HL-60 (cell line): ENCODE measurements around the gene ALDOC.

ENCODE experiments used
- CTCF ChIP-seq: IDR thresholded peaks from one replicate; pipeline ENCODE4 v1.5.1; 2011; ENCODE audit warnings: low read length, control low read depth, inconsistent platforms; ENCODE audit not compliant: insufficient read depth
- POLR2AphosphoS5 ChIP-seq: IDR thresholded peaks from 2 replicates; pipeline ENCODE4 v1.6.1; 2012; ENCODE audit warnings: low read depth

DNA sequence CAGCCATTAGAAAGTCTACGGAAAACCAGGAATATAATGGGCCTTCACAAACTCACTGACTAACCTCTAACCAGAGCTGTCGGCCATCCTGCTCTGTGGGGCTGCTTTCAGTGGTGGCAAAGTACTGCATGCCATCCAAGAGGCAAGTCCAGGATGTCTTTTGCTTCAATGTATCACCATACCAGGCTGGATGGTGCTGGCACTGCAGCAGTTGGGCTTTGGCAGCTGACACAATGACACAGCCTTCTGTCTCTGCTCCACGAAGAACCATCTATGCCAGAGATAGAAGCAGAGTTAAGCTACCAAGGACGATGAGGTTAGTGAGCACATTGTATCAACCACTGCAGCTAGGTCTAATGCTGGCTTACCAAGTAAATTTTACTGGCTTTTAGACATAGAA lies 47.0 kb upstream of the ALDOC start:
- TF ChIP-seq POLR2AphosphoS5 = no peak
- TF ChIP-seq CTCF = no peak
